ENCODE measurements around the gene NFASC.

The NFASC gene

GRCh38 chr1:204958317-204959307, 88.0 kb downstream of the NFASC start:
- DNase-seq (ENCODE audit: low read depth in 4 of 4, low spot score in 1 of 4): no peak

DNA sequence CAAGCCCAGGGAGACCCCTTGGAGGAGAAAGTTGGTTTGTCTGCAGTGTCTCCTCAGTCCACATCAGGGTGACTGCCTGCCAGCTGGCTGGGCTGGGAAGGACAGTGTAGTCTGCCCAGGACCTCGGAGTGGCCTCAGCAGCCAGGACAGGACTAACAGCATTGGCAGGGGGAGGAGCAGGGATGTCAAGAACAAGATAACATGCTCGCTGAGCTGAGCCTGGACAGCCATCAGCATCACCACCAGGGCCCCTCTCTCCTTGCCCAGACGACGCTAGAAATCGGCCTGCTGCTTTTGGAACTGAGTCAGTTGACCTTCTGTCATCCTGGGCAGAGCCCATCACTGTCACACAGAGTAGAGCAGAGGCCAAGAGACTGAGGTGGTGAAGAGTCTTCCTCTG, 88.7 kb downstream of the NFASC start:
- no peak for DNase-seq (ENCODE audit: low read depth in 4 of 4, low spot score in 1 of 4)

DNA sequence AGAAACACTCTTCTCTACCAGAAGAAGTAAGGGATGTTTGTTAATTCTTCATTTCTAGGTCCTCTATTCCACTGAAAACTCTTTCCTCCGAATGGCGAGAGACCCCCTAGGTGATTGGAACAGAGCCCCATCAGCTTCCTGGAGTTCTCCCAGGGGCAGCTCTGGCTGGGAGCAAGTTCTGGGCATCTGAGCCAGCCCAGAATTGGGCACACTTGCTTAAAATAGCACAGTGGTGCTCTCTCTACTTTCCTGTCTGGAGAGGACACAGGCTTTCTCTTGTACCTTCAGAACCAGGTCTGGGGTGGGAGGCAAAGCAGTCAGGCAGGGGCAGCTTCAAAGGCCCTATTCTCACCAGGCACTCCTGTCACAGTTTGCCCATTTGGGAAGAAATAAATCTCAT, 89.2 kb downstream of the NFASC start:
- no peak for DNase-seq (ENCODE audit: low read depth in 4 of 4, low spot score in 1 of 4)

GRCh38 chr1:204960306-204961125, 89.9 kb downstream of the NFASC start:
- no peak for DNase-seq (ENCODE audit: low read depth in 4 of 4, low spot score in 1 of 4)

- no peak for DNase-seq (ENCODE audit: low read depth in 4 of 4, low spot score in 1 of 4)
Observed at GRCh38 chr1:204961765-204962419, 91.2 kb downstream of the NFASC start.

- no peak for DNase-seq (ENCODE audit: low read depth in 4 of 4, low spot score in 1 of 4)
Observed at GRCh38 chr1:204962742-204963632, 92.3 kb downstream of the NFASC start.

DNA sequence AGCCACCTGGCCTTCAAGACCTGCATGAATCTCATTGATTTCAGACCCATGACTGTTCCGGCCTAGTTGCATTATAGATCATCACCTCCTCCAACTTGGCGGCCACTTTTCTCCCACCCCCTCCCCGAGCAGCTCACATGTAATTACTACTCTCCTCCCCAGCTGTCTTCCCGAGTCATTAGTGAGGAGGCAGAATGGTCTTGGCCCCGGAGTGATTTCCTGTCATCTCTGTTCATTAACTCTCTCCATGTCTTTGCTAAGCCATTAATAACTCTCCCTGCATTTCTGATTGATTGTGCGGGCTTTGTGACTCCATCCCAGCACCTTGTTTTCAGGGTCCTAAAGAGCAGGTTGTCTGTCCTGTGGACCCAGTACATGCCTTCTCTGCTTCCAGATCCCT, 96.8 kb downstream of the NFASC start:
- DNase-seq (ENCODE audit: low read depth in 4 of 4, low spot score in 1 of 4): no peak

DNA sequence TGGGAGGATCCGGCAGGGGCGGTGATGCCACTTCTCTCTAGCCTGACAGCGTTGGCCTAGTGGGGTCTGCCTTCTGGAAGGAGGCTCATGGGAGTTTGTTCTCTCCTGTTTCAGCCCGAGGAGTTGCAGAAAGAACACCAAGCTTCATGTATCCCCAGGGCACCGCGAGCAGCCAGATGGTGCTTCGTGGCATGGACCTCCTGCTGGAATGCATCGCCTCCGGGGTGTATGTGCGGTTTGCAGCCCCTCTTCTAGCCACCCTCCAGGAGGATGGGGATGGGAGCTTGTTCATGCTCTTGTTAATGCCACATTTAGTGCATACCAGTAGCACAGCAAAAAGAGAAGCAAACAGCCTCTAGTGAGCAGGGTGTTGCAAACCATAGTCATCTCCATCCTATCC, 97.5 kb downstream of the NFASC start:
- DNase-seq (ENCODE audit: low read depth in 4 of 4, low spot score in 1 of 4): no peak

DNA sequence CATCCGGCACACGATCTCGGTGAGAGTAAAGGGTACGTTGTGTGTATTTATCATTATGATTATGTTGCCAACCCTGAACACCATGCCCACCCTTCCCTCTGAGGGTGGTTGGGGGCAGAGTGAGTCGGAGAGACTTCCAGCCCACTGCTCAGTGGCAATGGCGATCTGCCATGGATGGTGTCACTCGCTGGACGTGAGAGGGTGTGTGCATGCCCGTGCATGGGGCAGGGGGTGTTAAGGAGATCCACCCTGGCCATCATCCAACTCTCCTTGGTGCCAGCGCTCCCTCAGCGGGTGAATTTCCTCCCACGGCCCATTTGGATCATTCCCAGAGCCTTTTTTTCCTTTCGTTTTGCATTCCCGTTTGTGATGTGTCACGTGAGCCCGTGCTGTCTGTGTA, 98.3 kb downstream of the NFASC start:
- DNase-seq (ENCODE audit: low read depth in 4 of 4, low spot score in 1 of 4): no peak

DNA sequence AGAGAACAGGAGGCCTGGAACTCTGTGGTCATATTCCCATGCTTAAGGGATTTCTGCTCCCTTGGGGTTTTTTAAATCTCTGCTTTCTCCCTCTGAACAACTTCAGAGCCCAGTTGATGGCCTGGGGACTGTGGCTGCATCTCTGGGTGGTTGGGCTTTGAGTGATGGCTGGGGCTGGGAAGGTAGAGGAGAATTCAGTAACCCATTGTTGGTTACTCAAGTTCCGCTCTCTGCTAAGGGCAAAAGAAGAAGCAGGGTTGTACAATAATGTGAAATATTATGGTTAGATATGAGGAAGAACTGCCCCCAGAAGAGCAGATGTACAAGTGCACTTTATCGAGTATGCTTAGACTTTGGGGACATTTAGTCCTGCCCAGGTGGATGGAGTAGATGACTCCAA, 100.3 kb downstream of the NFASC start:
- no peak for DNase-seq (ENCODE audit: low read depth in 4 of 4, low spot score in 1 of 4)

GRCh38 chr1:204971517-204972336, 101.1 kb downstream of the NFASC start:
- no peak for DNase-seq (ENCODE audit: low read depth in 4 of 4, low spot score in 1 of 4)

DNA sequence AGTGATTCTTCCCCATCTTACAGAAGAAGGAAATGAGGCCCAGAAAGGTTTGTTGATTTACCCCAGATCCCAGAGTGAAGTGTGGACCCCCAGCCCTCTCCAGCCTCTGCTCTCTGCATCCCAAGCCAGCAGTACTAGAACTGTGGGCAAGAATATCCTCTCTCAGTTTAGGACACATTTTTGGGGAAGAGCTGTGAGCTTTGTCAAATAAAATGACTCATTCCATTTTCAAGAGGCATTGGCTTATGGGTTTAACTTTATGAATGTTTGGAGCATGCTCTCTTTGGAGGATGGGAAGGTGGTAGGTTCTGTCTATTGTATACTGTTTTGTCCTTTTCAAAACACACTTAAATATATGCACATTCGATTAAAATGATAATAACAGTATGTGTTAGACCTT, 101.8 kb downstream of the NFASC start:
- DNase-seq (ENCODE audit: low read depth in 4 of 4, low spot score in 1 of 4): no peak

DNA sequence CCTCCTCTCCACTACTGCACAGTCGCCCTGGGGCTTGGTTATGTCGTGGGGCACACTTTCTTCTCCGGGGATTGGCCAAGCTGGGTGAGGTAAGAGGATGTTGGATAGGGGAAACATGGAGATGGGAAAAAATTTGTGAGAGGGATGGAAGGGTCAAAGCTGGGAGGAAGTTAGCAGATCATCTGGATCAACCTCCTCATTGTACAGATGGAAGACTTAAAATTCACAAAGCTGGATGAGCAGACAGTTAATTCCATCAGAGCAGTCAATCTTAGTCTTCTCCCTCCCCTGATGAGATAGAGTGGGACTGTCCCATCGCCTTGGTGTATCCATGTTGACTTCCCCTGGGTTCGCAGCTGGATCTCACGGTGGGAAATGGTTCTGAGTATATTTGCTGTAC, 102.8 kb downstream of the NFASC start:
- no peak for DNase-seq (ENCODE audit: low read depth in 4 of 4, low spot score in 1 of 4)

- no peak for DNase-seq (ENCODE audit: low read depth in 4 of 4, low spot score in 1 of 4)
Observed at GRCh38 chr1:204974327-204974726, 103.7 kb downstream of the NFASC start.

DNA sequence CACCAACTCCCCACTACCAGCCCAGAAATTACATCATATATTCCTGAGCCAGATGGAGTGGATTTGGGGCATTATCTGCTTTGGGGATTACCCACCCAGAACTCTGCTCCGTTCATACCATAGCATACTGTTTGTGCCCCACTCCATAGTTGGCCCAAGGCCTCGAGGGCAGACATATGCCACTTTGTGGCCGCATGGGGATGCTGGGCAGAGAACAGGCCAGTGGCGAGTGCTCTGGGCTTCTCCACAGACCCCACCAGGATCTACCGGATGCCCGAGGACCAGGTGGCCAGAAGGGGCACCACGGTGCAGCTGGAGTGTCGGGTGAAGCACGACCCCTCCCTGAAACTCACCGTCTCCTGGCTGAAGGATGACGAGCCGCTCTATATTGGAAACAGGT, 104.4 kb downstream of the NFASC start:
- DNase-seq (ENCODE audit: low read depth in 4 of 4, low spot score in 1 of 4): no peak

- peak; percentile 22 to 33 (median 30) for DNase-seq (ENCODE audit: low read depth in 4 of 4, low spot score in 1 of 4)
Observed at GRCh38 chr1:204975568-204976235, 105.0 kb downstream of the NFASC start.

DNA sequence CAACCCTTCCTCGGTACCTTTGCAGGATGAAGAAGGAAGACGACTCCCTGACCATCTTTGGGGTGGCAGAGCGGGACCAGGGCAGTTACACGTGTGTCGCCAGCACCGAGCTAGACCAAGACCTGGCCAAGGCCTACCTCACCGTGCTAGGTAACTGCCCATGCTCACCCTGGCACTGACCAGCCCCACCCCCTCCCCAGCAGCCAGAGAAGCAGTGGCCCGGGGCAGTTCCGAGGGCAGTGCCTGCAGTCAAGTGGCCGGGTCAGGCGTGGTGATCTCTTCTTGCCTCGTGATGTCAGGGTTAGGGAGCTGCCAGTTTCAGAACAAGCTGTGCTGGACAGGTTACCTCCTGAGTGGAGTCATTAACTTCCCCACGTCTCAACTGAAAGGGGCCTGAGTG, 106.0 kb downstream of the NFASC start:
- no peak for DNase-seq (ENCODE audit: low read depth in 4 of 4, low spot score in 1 of 4)

GRCh38 chr1:204977318-204977717, 106.7 kb downstream of the NFASC start:
- no peak for DNase-seq (ENCODE audit: low read depth in 4 of 4, low spot score in 1 of 4)

- no peak for DNase-seq (ENCODE audit: low read depth in 4 of 4, low spot score in 1 of 4)
Observed at GRCh38 chr1:204978782-204979181, 108.1 kb downstream of the NFASC start.

All from stimulated activated CD4-positive, alpha-beta T cell treated with anti-CD3 and anti-CD28 coated beads, Interleukin-1b, Interleukin-23, amount 100 ng/mL, for 24 hours (primary cell).